Fibroblast of lung (primary cell): Measurements from ENCODE around the gene BBS9. TPM values are rescaled to one million over a fixed set of nuclear protein-coding genes. Genes with fewer than 3 reads are reported as not detected.

Source experiments
- DNase-seq, 2 donors: peaks; one replicate each; pipeline versions ENCODE4 v3.0.0 to v3.0.0-alpha.2; 2010; ENCODE audit warnings: low read depth in 2 of 2
- H2AFZ ChIP-seq: 2 replicates; pipeline ENCODE4 v1.5.1; 2012; ENCODE audit warnings: low read length, control low read depth, inconsistent platforms
- H3K27ac ChIP-seq: 2 replicates; pipeline ENCODE4 v1.5.1; 2011; ENCODE audit warnings: low read length, control low read depth; ENCODE audit not compliant: insufficient read depth
- H3K27me3 ChIP-seq: 2 replicates; pipeline ENCODE4 v1.5.1; 2011; ENCODE audit warnings: mild to moderate bottlenecking, low read length; ENCODE audit not compliant: control insufficient read depth, insufficient read depth
- H3K36me3 ChIP-seq: 2 replicates; pipeline ENCODE4 v1.5.1; 2011; ENCODE audit warnings: low read length; ENCODE audit not compliant: control insufficient read depth, insufficient read depth
- H3K4me1 ChIP-seq: 2 replicates; pipeline ENCODE4 v1.5.1; 2011; ENCODE audit warnings: low read length; ENCODE audit not compliant: control insufficient read depth, insufficient read depth; ENCODE audit errors: extremely low read depth
- H3K4me2 ChIP-seq: 2 replicates; pipeline ENCODE4 v1.5.1; 2011; ENCODE audit warnings: low read length, control low read depth; ENCODE audit not compliant: insufficient read depth; ENCODE audit errors: extremely low read depth
- H3K4me3 ChIP-seq, 4 experiments: fragments of 200-600 bp in 1 of 4; sonication (generic) in 1 of 4; replicated peaks in 1 of 4; 2 replicates each; pipeline ENCODE4 v1.5.1; 2011 to 2016; ENCODE audit warnings: low read length in 4 of 4, low read depth in 3 of 4, mild to moderate bottlenecking in 3 of 4, control low read depth in 2 of 4, inconsistent platforms in 1 of 4, mixed read lengths in 1 of 4; ENCODE audit not compliant: insufficient read depth in 1 of 4; ENCODE audit errors: control extremely low read depth in 1 of 4
- H3K79me2 ChIP-seq: 2 replicates; pipeline ENCODE4 v1.5.1; 2012; ENCODE audit warnings: mild to moderate bottlenecking, low read length, inconsistent platforms; ENCODE audit not compliant: control insufficient read depth, insufficient read depth
- H3K9ac ChIP-seq: 2 replicates; pipeline ENCODE4 v1.5.1; 2011; ENCODE audit warnings: mild to moderate bottlenecking, low read length, control low read depth; ENCODE audit not compliant: insufficient read depth
- H3K9me3 ChIP-seq: 2 replicates; pipeline ENCODE4 v1.5.1; 2012; ENCODE audit warnings: low read depth, low read length; ENCODE audit not compliant: control insufficient read depth, insufficient read depth
- H4K20me1 ChIP-seq: 2 replicates; pipeline ENCODE4 v1.5.1; 2011; ENCODE audit warnings: low read length; ENCODE audit not compliant: control insufficient read depth, insufficient read depth; ENCODE audit errors: extremely low read depth
- EZH2 ChIP-seq: IDR thresholded peaks from 2 replicates; pipeline ENCODE4 v1.5.1; 2012; ENCODE audit warnings: low read length, control low read depth, mild to moderate bottlenecking; ENCODE audit errors: missing control alignments
- polyA plus RNA-seq, 2 donors: library from polyadenylated mRNA; depleted of rRNA in 1 of 2; stranded (reverse) in 1 of 2; unstranded in 1 of 2; fragments of >200 nt; gene quantifications; 2 replicates each; pipeline ENCODE4 v1.2.1, GENCODE V29; 2011 to 2012; ENCODE audit warnings: missing spikeins in 1 of 2
- total RNA-seq: library from RNA; depleted of rRNA; stranded (reverse); fragments of >200 nt; gene quantifications from 2 replicates; pipeline ENCODE4 v1.2.1, GENCODE V29; 2014
- TF ChIP-seq, protein P1 (sequence below), 2 donors: IDR thresholded peaks in 1 of 2; conservative IDR thresholded peaks in 1 of 2; 1 replicate in 1 of 2; 2 replicates in 1 of 2; pipeline ENCODE4 v1.5.1; 2011 to 2012; ENCODE audit warnings: low read length in 2 of 2, control low read depth in 1 of 2, inconsistent platforms in 1 of 2, low read depth in 1 of 2, mild to moderate bottlenecking in 1 of 2

BBS9 gene
- total and polyA plus RNA-seq, 2 donors (not counting 1 experiment from before 2014, with no cell fraction given) = 19.1 to 26.9 TPM

DNA sequence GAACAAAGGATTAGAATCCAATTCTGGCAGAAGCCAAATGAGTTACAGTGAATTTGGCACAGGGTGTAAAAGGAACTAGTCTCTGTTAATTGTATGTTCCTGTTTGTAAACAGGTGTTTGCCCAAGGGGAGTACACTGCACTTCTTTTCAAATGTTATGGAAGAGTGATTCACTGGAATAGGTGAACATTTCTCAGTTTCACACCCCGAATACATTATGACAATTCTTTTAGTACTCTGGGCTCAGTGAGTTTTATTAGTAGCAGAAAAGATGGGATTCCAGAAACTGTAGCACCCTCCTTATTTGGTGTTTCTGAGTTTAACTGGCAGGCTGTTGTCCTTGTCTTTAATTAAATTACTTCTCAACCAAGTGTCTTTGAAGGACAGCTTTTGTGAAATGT lies 329.2 kb downstream of the BBS9 start:
- Histone ChIP-seq H3K27ac (no peak overlapping the region), H2AFZ (no peak overlapping the region)
- DNase-seq = no peak

DNA sequence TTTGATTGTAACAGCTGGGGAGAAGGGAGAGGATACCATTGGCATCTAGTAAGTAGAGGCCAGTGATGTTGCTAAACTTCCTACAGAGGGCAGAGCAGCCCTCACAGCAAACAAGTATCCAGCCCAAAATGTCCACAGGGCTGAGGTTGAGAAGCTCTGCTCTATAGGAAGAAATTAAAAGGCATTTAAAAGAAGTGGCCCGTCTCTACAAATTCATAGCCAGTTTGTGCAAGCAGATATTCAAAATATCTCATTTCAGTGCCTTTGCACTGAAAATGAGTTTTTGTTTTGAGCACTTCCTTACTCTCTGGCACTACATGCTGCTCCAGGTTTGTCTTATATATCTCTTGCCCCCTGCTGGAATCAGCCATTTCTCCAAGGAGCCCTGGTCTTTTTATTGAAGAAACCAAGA lies 330.0 kb downstream of the BBS9 start:
- Histone ChIP-seq H3K4me3 (no peak overlapping the region), H3K36me3 (no peaks in the 10 kb centered on the region), H3K79me2 (no peaks in the 10 kb centered on the region), H2AFZ (no peak overlapping the region), H3K9me3 (no peaks in the 10 kb centered on the region), H3K9ac (no peak overlapping the region), H3K4me2 (no peak overlapping the region), H3K27ac (no peak overlapping the region), H4K20me1 (no peaks in the 10 kb centered on the region), H3K4me1 (peaks cover 2% of the 10 kb centered on the region), H3K27me3 (no peaks in the 10 kb centered on the region)
- TF ChIP-seq, protein P1, sequence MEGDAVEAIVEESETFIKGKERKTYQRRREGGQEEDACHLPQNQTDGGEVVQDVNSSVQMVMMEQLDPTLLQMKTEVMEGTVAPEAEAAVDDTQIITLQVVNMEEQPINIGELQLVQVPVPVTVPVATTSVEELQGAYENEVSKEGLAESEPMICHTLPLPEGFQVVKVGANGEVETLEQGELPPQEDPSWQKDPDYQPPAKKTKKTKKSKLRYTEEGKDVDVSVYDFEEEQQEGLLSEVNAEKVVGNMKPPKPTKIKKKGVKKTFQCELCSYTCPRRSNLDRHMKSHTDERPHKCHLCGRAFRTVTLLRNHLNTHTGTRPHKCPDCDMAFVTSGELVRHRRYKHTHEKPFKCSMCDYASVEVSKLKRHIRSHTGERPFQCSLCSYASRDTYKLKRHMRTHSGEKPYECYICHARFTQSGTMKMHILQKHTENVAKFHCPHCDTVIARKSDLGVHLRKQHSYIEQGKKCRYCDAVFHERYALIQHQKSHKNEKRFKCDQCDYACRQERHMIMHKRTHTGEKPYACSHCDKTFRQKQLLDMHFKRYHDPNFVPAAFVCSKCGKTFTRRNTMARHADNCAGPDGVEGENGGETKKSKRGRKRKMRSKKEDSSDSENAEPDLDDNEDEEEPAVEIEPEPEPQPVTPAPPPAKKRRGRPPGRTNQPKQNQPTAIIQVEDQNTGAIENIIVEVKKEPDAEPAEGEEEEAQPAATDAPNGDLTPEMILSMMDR (conservative IDR thresholded peaks at IDR 0.05 in 1 of 2, IDR thresholded peaks at IDR 0.05 in 1 of 2; ENCODE audit: low read depth in 1 of 2, low read length in 2 of 2) = peak; percentile 50 to 64
- TF ChIP-seq EZH2 = no peak
- peak; percentile 55 to 66 for DNase-seq

More for the DNA sequence above, 329.2 kb downstream of the BBS9 start:
- no peaks in the 10 kb centered on the region for H3K9me3 ChIP-seq
- no peak for TF ChIP-seq EZH2
- TF ChIP-seq, protein P1 (conservative IDR thresholded peaks at IDR 0.05 in 1 of 2, IDR thresholded peaks at IDR 0.05 in 1 of 2; ENCODE audit: low read depth in 1 of 2, low read length in 2 of 2) = no peak
- H3K9ac ChIP-seq = no peak overlapping the region
- no peak overlapping the region for H3K4me3 ChIP-seq
- no peak overlapping the region for H3K4me2 ChIP-seq
- H3K79me2 ChIP-seq = no peaks in the 10 kb centered on the region
- H4K20me1 ChIP-seq = no peaks in the 10 kb centered on the region
- H3K4me1 ChIP-seq = peaks cover 2% of the 10 kb centered on the region
- H3K27me3 ChIP-seq = no peaks in the 10 kb centered on the region
- no peaks in the 10 kb centered on the region for H3K36me3 ChIP-seq

DNA sequence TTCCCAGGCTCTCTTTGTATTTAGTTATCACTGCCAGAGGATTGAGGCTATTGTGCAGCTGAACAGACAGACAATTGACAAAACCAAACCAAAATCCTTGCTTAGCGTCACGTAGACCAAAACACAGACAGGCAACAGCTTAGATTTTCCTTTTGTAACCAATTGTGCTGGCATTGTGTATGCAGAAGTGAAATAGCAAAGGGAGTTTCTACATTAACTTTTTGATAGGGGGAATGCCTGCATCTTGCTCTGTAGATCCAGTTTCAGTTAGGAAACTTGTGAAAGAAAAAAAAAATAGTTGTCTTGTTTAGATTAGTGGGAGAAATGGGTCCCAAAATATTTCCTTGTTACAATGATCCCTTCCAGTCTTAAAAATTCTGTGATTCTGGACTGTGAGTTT lies 333.8 kb downstream of the BBS9 start:
- Histone ChIP-seq H3K27ac (no peak overlapping the region), H3K79me2 (no peaks in the 10 kb centered on the region), H3K36me3 (no peaks in the 10 kb centered on the region), H3K4me1 (no peaks in the 10 kb centered on the region), H3K4me3 (no peak overlapping the region), H4K20me1 (no peaks in the 10 kb centered on the region), H3K9ac (no peak overlapping the region), H3K4me2 (no peak overlapping the region), H2AFZ (no peak overlapping the region), H3K9me3 (no peaks in the 10 kb centered on the region), H3K27me3 (no peaks in the 10 kb centered on the region)
- TF ChIP-seq, protein P1 (conservative IDR thresholded peaks at IDR 0.05 in 1 of 2, IDR thresholded peaks at IDR 0.05 in 1 of 2; ENCODE audit: low read depth in 1 of 2, low read length in 2 of 2) = no peak
- TF ChIP-seq EZH2 = no peak
- no peak for DNase-seq
